HepG2 (cell line): Measurements from ENCODE around the gene NPTXR. TPM values are rescaled to one million over a fixed set of nuclear protein-coding genes. Genes with fewer than 3 reads are reported as not detected.

Source experiments
- CAMTA2 ChIP-seq: sonication (generic); formaldehyde crosslinking; IDR thresholded peaks from 2 replicates; pipeline ENCODE4 v1.4.0; 2020; ENCODE audit warnings: mild to moderate bottlenecking, missing genetic modification reagents, borderline replicate concordance
- HIVEP1 ChIP-seq: sonication (generic); formaldehyde crosslinking; IDR thresholded peaks from 2 replicates; pipeline ENCODE4 v1.4.0; 2020; ENCODE audit warnings: mild to moderate bottlenecking, missing genetic modification reagents
- KDM2A ChIP-seq: sonication (generic); formaldehyde crosslinking; IDR thresholded peaks from 2 replicates; pipeline ENCODE4 v1.4.0; 2020; ENCODE audit warnings: low read depth, missing genetic modification reagents, borderline replicate concordance
- MED8 ChIP-seq: sonication (generic); formaldehyde crosslinking; IDR thresholded peaks from 2 replicates; pipeline ENCODE4 v1.8.1; 2023; ENCODE audit warnings: mild to moderate bottlenecking, missing genetic modification reagents; ENCODE audit not compliant: insufficient replicate concordance
- MYC ChIP-seq: sonication (generic); formaldehyde crosslinking; IDR thresholded peaks from 2 replicates; pipeline ENCODE4 v1.9.0; 2021; ENCODE audit warnings: missing genetic modification reagents, borderline replicate concordance
- RARA ChIP-seq: IDR thresholded peaks from 2 replicates; pipeline ENCODE4 v1.6.1; 2016; ENCODE audit warnings: missing genetic modification reagents, missing compliant biosample characterization
- TBX2 ChIP-seq: sonication (generic); formaldehyde crosslinking; IDR thresholded peaks from 2 replicates; pipeline ENCODE4 v1.5.0; 2020; ENCODE audit warnings: missing genetic modification reagents, mild to moderate bottlenecking, borderline replicate concordance
- ZNF260 ChIP-seq: sonication (generic); formaldehyde crosslinking; IDR thresholded peaks from 2 replicates; pipeline ENCODE4 v1.4.0; 2020; ENCODE audit warnings: missing genetic modification reagents, low read depth, mild to moderate bottlenecking, borderline replicate concordance
- polyA plus RNA-seq, 8 experiments: library from polyadenylated mRNA; depleted of rRNA in 3 of 8; stranded (reverse) in 7 of 8; unstranded in 1 of 8; fragments of >200 nt; fragmentation: Illumina TruSeq in 4 of 8; extraction: Trizol in 4 of 8; gene quantifications; 2 replicates each; pipeline versions ENCODE4 v1.2.1 to v1.2.3, GENCODE V29; 2011 to 2016; ENCODE audit warnings: low read depth in 4 of 8, missing spikeins in 1 of 8, mixed read lengths in 1 of 8; ENCODE audit not compliant: insufficient read depth in 1 of 8
- total RNA-seq, 5 experiments: library from RNA; depleted of rRNA; stranded (reverse); fragments of >200 nt; fragmentation: Illumina TruSeq; extraction: Trizol; gene quantifications; 2 replicates each; pipeline ENCODE4 v1.2.3, GENCODE V29; 2016; ENCODE audit warnings: low read depth in 1 of 5
- TF ChIP-seq, protein P1 (sequence below): sonication (generic); formaldehyde crosslinking; IDR thresholded peaks from 2 replicates; pipeline ENCODE4 v1.4.0; 2020; ENCODE audit warnings: missing genetic modification reagents
- TF ChIP-seq, protein P2 (sequence below): sonication (generic); formaldehyde crosslinking; IDR thresholded peaks from 2 replicates; pipeline ENCODE4 v1.9.0; 2021; ENCODE audit warnings: missing genetic modification reagents, borderline replicate concordance
- TF ChIP-seq, protein P3 (sequence below): IDR thresholded peaks from 2 replicates; pipeline ENCODE4 v1.6.1; 2018; ENCODE audit warnings: missing genetic modification reagents, mild to moderate bottlenecking, missing compliant biosample characterization
- TF ChIP-seq, protein P4 (sequence below), 2 experiments: sonication (generic) in 1 of 2; formaldehyde crosslinking in 1 of 2; IDR thresholded peaks; 2 replicates each; pipeline versions ENCODE4 v1.6.1 to v1.9.0; 2014 to 2022; ENCODE audit warnings: antibody characterized with exemption in 1 of 2, borderline replicate concordance in 1 of 2, inconsistent platforms in 1 of 2, low read depth in 1 of 2, missing genetic modification reagents in 1 of 2

NPTXR gene
- total and polyA plus RNA-seq, 2 of the 13 experiments (the other 11 are each of a cell fraction or from before 2014, with no cell fraction given) = 2.6 to 4.8 TPM

DNA sequence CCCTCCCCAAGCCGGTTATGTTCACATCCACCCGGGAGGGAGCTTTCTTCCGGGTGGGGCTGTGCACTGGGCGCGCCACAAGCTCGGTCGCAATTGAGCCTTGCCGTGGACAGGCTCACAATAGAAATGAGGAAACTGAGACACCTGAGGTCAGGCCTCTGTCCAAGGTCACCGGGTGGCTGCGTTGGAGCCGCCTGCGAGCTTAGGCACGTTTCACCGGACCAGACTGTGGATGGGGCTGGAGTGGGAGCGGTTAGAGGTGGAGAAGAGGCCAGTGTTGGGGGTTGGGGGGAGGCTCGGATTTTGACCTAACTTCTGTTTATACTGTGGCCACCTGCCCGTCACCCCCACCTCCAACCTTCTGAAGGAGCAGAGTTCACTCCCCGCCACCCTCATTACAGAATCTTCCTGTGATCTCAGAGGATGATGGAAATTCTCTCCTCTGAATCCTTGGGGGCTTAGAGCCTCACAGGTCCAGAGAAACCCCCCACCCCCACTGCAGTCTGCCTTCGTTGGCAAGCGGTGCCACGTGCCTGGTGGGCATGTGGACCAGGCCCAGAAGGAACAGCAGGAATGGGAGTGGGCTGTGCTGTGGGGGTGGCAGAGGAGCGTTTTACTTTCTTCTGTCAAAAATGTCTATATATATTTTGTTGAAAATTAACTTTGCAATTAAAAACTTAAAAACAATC lies 631 bp upstream of the NPTXR start (continued):
- TF ChIP-seq MYC (CRISPR knock-in tag) (peak; percentile 45; the same call in 1 of the 2 replicates), MED8 (peak; percentile 15), TBX2 (CRISPR knock-in tag) (peak; percentile 78), RARA (peak; percentile 59), CAMTA2 (CRISPR knock-in tag) (0 out of 2 replicates have a peak, but pooled peaks have one; percentile 59), HIVEP1 (CRISPR knock-in tag) (peak; percentile 57; the same call in 1 of the 2 replicates), ZNF260 (CRISPR knock-in tag) (no peak), KDM2A (CRISPR knock-in tag) (peak; percentile 33; the same call in 1 of the 2 replicates)
- TF ChIP-seq, protein P1, sequence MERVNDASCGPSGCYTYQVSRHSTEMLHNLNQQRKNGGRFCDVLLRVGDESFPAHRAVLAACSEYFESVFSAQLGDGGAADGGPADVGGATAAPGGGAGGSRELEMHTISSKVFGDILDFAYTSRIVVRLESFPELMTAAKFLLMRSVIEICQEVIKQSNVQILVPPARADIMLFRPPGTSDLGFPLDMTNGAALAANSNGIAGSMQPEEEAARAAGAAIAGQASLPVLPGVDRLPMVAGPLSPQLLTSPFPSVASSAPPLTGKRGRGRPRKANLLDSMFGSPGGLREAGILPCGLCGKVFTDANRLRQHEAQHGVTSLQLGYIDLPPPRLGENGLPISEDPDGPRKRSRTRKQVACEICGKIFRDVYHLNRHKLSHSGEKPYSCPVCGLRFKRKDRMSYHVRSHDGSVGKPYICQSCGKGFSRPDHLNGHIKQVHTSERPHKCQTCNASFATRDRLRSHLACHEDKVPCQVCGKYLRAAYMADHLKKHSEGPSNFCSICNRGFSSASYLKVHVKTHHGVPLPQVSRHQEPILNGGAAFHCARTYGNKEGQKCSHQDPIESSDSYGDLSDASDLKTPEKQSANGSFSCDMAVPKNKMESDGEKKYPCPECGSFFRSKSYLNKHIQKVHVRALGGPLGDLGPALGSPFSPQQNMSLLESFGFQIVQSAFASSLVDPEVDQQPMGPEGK = peak; percentile 75; the same call in 1 of the 2 replicates
- TF ChIP-seq, protein P2, sequence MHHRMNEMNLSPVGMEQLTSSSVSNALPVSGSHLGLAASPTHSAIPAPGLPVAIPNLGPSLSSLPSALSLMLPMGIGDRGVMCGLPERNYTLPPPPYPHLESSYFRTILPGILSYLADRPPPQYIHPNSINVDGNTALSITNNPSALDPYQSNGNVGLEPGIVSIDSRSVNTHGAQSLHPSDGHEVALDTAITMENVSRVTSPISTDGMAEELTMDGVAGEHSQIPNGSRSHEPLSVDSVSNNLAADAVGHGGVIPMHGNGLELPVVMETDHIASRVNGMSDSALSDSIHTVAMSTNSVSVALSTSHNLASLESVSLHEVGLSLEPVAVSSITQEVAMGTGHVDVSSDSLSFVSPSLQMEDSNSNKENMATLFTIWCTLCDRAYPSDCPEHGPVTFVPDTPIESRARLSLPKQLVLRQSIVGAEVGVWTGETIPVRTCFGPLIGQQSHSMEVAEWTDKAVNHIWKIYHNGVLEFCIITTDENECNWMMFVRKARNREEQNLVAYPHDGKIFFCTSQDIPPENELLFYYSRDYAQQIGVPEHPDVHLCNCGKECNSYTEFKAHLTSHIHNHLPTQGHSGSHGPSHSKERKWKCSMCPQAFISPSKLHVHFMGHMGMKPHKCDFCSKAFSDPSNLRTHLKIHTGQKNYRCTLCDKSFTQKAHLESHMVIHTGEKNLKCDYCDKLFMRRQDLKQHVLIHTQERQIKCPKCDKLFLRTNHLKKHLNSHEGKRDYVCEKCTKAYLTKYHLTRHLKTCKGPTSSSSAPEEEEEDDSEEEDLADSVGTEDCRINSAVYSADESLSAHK (CRISPR knock-in tag) = no peak
- TF ChIP-seq, protein P3, sequence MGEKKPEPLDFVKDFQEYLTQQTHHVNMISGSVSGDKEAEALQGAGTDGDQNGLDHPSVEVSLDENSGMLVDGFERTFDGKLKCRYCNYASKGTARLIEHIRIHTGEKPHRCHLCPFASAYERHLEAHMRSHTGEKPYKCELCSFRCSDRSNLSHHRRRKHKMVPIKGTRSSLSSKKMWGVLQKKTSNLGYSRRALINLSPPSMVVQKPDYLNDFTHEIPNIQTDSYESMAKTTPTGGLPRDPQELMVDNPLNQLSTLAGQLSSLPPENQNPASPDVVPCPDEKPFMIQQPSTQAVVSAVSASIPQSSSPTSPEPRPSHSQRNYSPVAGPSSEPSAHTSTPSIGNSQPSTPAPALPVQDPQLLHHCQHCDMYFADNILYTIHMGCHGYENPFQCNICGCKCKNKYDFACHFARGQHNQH (CRISPR knock-in tag) = 0 out of 2 replicates have a peak, but pooled peaks have one; percentile 12
- TF ChIP-seq, protein P4, sequence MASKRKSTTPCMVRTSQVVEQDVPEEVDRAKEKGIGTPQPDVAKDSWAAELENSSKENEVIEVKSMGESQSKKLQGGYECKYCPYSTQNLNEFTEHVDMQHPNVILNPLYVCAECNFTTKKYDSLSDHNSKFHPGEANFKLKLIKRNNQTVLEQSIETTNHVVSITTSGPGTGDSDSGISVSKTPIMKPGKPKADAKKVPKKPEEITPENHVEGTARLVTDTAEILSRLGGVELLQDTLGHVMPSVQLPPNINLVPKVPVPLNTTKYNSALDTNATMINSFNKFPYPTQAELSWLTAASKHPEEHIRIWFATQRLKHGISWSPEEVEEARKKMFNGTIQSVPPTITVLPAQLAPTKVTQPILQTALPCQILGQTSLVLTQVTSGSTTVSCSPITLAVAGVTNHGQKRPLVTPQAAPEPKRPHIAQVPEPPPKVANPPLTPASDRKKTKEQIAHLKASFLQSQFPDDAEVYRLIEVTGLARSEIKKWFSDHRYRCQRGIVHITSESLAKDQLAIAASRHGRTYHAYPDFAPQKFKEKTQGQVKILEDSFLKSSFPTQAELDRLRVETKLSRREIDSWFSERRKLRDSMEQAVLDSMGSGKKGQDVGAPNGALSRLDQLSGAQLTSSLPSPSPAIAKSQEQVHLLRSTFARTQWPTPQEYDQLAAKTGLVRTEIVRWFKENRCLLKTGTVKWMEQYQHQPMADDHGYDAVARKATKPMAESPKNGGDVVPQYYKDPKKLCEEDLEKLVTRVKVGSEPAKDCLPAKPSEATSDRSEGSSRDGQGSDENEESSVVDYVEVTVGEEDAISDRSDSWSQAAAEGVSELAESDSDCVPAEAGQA (IDR thresholded peaks at IDR 0.05; ENCODE audit: low read depth) = no peak
- TF ChIP-seq, protein P4 (CRISPR knock-in tag; IDR thresholded peaks at IDR 0.05; ENCODE audit: borderline replicate concordance) = no peak
